ENCODE measurements around the gene C18orf54.

Gene C18orf54

DNA sequence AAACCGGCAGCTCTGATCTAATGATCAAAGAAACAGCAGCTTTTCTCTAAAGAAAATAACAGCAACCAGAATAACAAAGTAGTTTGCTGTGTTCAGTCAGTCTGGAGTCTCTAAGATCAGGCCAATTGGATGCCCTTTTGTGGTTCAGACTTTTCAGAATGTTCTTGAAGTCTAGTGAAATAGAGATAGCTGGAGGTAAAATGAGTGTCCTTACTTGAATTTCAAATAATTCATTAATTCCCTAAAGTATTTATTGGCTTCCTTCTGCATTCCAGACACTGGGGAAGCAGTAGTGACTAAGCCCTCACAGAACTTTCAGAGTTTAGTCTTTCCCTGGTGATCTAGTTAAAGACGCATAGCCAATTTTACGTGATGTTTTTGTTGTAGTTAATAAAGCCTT lies 58.7 kb downstream of the C18orf54 start:
- H3K9me3 ChIP-seq (ENCODE audit: low read length) = no peaks in the 10 kb centered on the region
- no peaks in the 10 kb centered on the region for H3K79me2 ChIP-seq (ENCODE audit: insufficient read depth, low read length)
- H3K27me3 ChIP-seq (ENCODE audit: insufficient read depth, low read length) = no peaks in the 10 kb centered on the region
- H3K36me3 ChIP-seq (ENCODE audit: insufficient read depth, low read length) = no peaks in the 10 kb centered on the region
- H3K4me1 ChIP-seq (ENCODE audit: insufficient read depth, low read length, severe bottlenecking) = no peaks in the 10 kb centered on the region
- H2AFZ ChIP-seq (ENCODE audit: low read length) = no peak overlapping the region
- no peak overlapping the region for H3K9ac ChIP-seq (ENCODE audit: low read length)
- H3F3A ChIP-seq (ENCODE audit: insufficient read depth, low read length) = no peaks in the 10 kb centered on the region
- H4K20me1 ChIP-seq (ENCODE audit: insufficient read depth, low read length) = no peaks in the 10 kb centered on the region
- TF ChIP-seq CTCF (IDR thresholded peaks at IDR 0.05; ENCODE audit: low read length) = no peak
- no peak for TF ChIP-seq EZH2 (IDR thresholded peaks at IDR 0.05; ENCODE audit: borderline replicate concordance, low read length)
- H3K4me2 ChIP-seq (ENCODE audit: low read length) = no peak overlapping the region
- no peak overlapping the region for H3K27ac ChIP-seq (ENCODE audit: low read depth, low read length, poor library complexity, severe bottlenecking)
- no peak overlapping the region for H3K4me3 ChIP-seq (ENCODE audit: low read depth, low read length, poor library complexity, severe bottlenecking)
- H3K9me2 ChIP-seq (ENCODE audit: low read depth, low read length) = no peaks in the 10 kb centered on the region

GRCh38 chr18:54423831-54424230 lies 66.1 kb downstream of the C18orf54 start:
- Histone ChIP-seq H3K79me2 (ENCODE audit: insufficient read depth, low read length) (no peaks in the 10 kb centered on the region), H3K9me3 (ENCODE audit: low read length) (no peaks in the 10 kb centered on the region), H3K27me3 (ENCODE audit: insufficient read depth, low read length) (no peaks in the 10 kb centered on the region), H4K20me1 (ENCODE audit: insufficient read depth, low read length) (no peaks in the 10 kb centered on the region), H3F3A (ENCODE audit: insufficient read depth, low read length) (no peaks in the 10 kb centered on the region), H3K36me3 (ENCODE audit: insufficient read depth, low read length) (no peaks in the 10 kb centered on the region), H3K9me2 (ENCODE audit: low read depth, low read length) (no peaks in the 10 kb centered on the region), H3K27ac (ENCODE audit: low read depth, low read length, poor library complexity, severe bottlenecking) (no peak overlapping the region), H3K4me3 (ENCODE audit: low read depth, low read length, poor library complexity, severe bottlenecking) (no peak overlapping the region), H3K9ac (ENCODE audit: low read length) (no peak overlapping the region), H3K4me1 (ENCODE audit: insufficient read depth, low read length, severe bottlenecking) (no peaks in the 10 kb centered on the region), H3K4me2 (ENCODE audit: low read length) (no peak overlapping the region), H2AFZ (ENCODE audit: low read length) (no peak overlapping the region)
- no peak for TF ChIP-seq CTCF (IDR thresholded peaks at IDR 0.05; ENCODE audit: low read length)
- TF ChIP-seq EZH2 (IDR thresholded peaks at IDR 0.05; ENCODE audit: borderline replicate concordance, low read length) = no peak

GRCh38 chr18:54426085-54426665 lies 68.5 kb downstream of the C18orf54 start:
- Histone ChIP-seq H4K20me1 (ENCODE audit: insufficient read depth, low read length) (no peaks in the 10 kb centered on the region), H3K4me2 (ENCODE audit: low read length) (no peak overlapping the region), H3K27me3 (ENCODE audit: insufficient read depth, low read length) (no peaks in the 10 kb centered on the region), H3K79me2 (ENCODE audit: insufficient read depth, low read length) (no peaks in the 10 kb centered on the region), H3K27ac (ENCODE audit: low read depth, low read length, poor library complexity, severe bottlenecking) (no peak overlapping the region), H2AFZ (ENCODE audit: low read length) (no peak overlapping the region), H3K9me3 (ENCODE audit: low read length) (no peaks in the 10 kb centered on the region), H3K4me1 (ENCODE audit: insufficient read depth, low read length, severe bottlenecking) (no peaks in the 10 kb centered on the region), H3K9ac (ENCODE audit: low read length) (no peak overlapping the region), H3K9me2 (ENCODE audit: low read depth, low read length) (no peaks in the 10 kb centered on the region), H3K4me3 (ENCODE audit: low read depth, low read length, poor library complexity, severe bottlenecking) (no peak overlapping the region), H3K36me3 (ENCODE audit: insufficient read depth, low read length) (no peaks in the 10 kb centered on the region), H3F3A (ENCODE audit: insufficient read depth, low read length) (no peaks in the 10 kb centered on the region)
- no peak for TF ChIP-seq CTCF (IDR thresholded peaks at IDR 0.05; ENCODE audit: low read length)
- no peak for TF ChIP-seq EZH2 (IDR thresholded peaks at IDR 0.05; ENCODE audit: borderline replicate concordance, low read length)

Measured in OCI-LY1 (cell line).